GM12872 (cell line): ENCODE measurements around the gene CFAP61.

Source experiments
- TF ChIP-seq, protein P1 (sequence below): IDR thresholded peaks from 3 replicates; pipeline ENCODE4 v1.5.1; 2011; ENCODE audit warnings: low read depth, mild to moderate bottlenecking, low read length, moderate library complexity; ENCODE audit not compliant: insufficient read depth

The CFAP61 gene

DNA sequence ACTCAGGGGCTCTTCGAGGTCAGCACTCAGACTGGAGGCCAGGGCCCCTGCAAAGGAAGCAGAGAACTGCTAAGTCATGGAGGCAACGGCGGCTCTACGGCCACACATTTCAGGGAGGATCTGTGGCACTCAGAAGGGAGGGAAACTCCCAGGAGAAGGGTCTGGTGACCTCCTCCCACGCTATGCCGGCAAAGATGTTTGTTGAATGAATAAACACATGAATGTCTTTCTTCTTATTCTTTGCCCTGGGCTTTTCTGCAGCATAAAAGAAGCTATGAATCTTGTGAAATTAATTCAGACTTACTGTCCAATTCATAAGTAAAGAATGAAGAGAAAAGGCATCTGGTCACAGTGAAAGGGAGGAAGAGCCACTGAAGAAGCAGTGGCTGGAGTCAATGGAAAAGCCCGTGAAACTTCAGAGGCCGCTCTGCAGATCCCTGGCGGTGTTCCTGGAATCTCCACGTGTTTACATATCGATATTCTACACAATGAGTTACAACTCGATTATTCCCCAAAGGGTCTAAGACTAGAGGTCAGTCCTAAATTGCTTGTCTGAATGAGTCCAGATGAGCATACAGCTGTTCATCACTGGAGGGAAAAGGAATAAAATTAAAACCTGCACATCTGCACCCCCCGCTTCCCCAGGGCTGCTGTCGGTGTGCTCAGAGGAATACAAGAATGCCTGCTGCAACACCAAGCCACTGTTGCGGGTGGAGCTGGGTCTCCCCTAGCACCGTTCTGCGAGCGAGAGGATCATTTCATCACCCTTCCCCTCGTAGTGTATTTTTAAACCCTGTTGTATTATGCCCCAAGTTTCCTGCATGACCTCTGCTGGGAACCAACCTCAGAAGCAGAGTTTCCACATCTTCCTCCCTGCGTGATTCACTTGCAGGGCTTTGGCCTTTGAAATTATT, 341.1 kb downstream of the CFAP61 start:
- TF ChIP-seq, protein P1, sequence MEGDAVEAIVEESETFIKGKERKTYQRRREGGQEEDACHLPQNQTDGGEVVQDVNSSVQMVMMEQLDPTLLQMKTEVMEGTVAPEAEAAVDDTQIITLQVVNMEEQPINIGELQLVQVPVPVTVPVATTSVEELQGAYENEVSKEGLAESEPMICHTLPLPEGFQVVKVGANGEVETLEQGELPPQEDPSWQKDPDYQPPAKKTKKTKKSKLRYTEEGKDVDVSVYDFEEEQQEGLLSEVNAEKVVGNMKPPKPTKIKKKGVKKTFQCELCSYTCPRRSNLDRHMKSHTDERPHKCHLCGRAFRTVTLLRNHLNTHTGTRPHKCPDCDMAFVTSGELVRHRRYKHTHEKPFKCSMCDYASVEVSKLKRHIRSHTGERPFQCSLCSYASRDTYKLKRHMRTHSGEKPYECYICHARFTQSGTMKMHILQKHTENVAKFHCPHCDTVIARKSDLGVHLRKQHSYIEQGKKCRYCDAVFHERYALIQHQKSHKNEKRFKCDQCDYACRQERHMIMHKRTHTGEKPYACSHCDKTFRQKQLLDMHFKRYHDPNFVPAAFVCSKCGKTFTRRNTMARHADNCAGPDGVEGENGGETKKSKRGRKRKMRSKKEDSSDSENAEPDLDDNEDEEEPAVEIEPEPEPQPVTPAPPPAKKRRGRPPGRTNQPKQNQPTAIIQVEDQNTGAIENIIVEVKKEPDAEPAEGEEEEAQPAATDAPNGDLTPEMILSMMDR: no peak

DNA sequence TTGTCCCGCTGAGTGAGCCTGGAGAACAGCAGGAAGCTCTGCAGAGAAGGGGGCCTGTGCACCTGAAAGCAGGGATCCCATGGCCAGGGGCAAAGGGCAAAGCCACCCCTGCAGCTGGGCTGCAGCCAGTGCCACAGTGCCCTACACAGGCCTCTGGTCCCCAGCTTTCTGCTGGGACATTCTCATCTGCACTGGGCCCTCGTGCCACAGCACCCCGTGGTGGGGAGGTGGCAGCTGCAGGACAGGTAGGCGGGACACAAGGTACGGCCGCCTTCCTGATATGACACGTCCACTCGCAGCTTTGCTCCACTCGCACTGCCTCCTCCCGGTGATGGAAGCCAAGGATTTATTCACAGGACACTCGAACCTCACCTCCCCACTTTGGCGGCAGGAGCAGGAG, 342.8 kb downstream of the CFAP61 start:
- TF ChIP-seq, protein P1: no peak

GRCh38 chr20:20395903-20396568, 343.7 kb downstream of the CFAP61 start:
- TF ChIP-seq, protein P1: no peak

- TF ChIP-seq, protein P1: no peak
Measured at GRCh38 chr20:20396794-20397193, 344.5 kb downstream of the CFAP61 start.

- TF ChIP-seq, protein P1: no peak
Measured at GRCh38 chr20:20398123-20398522, 345.8 kb downstream of the CFAP61 start.

- TF ChIP-seq, protein P1: no peak
Measured at GRCh38 chr20:20399531-20400500, 347.5 kb downstream of the CFAP61 start.

GRCh38 chr20:20401991-20402390, 349.7 kb downstream of the CFAP61 start:
- TF ChIP-seq, protein P1: no peak
